Renal cortical epithelial cell (primary cell): ENCODE results near the gene CIT. TPM values are rescaled to one million over a fixed set of nuclear protein-coding genes. Genes with fewer than 3 reads are reported as not detected.

ENCODE experiments used
- DNase-seq: peaks from one replicate; pipeline ENCODE4 v3.0.0-alpha.2; 2011; ENCODE audit warnings: low read depth
- total RNA-seq: library from RNA; depleted of rRNA; stranded (reverse); fragments of >200 nt; gene quantifications from 2 replicates; pipeline ENCODE4 v1.2.3, GENCODE V29; 2014

Gene CIT
- total RNA-seq, 1 donor from 2014 or later = 9.5 TPM

- DNase-seq = no peak
Measured at GRCh38 chr12:119645535-119646059, 231.5 kb downstream of the CIT start.

- DNase-seq = no peak
Measured at GRCh38 chr12:119644930-119645329, 232.2 kb downstream of the CIT start.

- DNase-seq = no peak
Measured at GRCh38 chr12:119642986-119643385, 234.1 kb downstream of the CIT start.

Other genes with a start within 250 kb of the CIT start
- 21.9 and 52.6 TPM in 2 replicates for gene PRKAB1, start 209.2 kb downstream of the CIT start, total RNA-seq
- gene BICDL1, start 111.9 kb upstream of the CIT start, total RNA-seq = 9.2 and 15.5 TPM in 2 replicates
- gene RAB35, start 239.4 kb upstream of the CIT start, total RNA-seq = 19.9 and 28.3 TPM in 2 replicates